Activated naive CD8-positive, alpha-beta T cell treated with anti-CD3 and anti-CD28 coated beads, Interleukin-2, amount 10 ng/mL, durations not matched to agents 7 days and 5 days (primary cell): Measurements from ENCODE around the gene IQGAP3. TPM values are rescaled to one million over a fixed set of nuclear protein-coding genes. Genes with fewer than 3 reads are reported as not detected.
A peak's percentile ranks its signal among the peaks of the same experiment; 100 is the strongest.

Experiments
- ATAC-seq: fragments of 150-1000 bp; cut with Tn5 transposase; one replicate; pipeline ENCODE4 v1.10.0; 2021; ENCODE audit warnings: low read depth, moderate library complexity
- POLR2A ChIA-PET: fragments of 350-600 bp; sonication (Branson Sonifier 250); formaldehyde crosslinking; loops from one replicate; lab custom pipeline; 2021; ENCODE audit warnings: antibody characterized with exemption; lab: Charles Lee
- DNase-seq: peaks from one replicate; pipeline ENCODE4 v3.0.0; 2021
- H3K27ac Mint-ChIP-seq: one replicate; pipeline ENCODE4 v1.8.0; 2022; ENCODE audit warnings: mild to moderate bottlenecking, mixed read lengths
- H3K27me3 Mint-ChIP-seq: one replicate; pipeline ENCODE4 v1.8.0; 2022; ENCODE audit warnings: mild to moderate bottlenecking, moderate library complexity, mixed read lengths
- H3K36me3 Mint-ChIP-seq: one replicate; pipeline ENCODE4 v1.8.0; 2021; ENCODE audit warnings: mild to moderate bottlenecking, mixed read lengths
- H3K4me1 Mint-ChIP-seq: one replicate; pipeline ENCODE4 v1.8.0; 2021; ENCODE audit warnings: mixed read lengths
- H3K4me3 Mint-ChIP-seq: one replicate; pipeline ENCODE4 v1.8.0; 2022; ENCODE audit warnings: mild to moderate bottlenecking, moderate library complexity, mixed read lengths
- H3K9me3 Mint-ChIP-seq: one replicate; pipeline ENCODE4 v1.8.0; 2021; ENCODE audit warnings: mixed read lengths
- total RNA-seq, 2 experiments: library from RNA; stranded (reverse); gene quantifications; one replicate each; pipeline ENCODE4 v1.2.3, GENCODE V29; 2021

IQGAP3 gene
- total RNA-seq, 2 experiments from 2014 or later = 26.1 to 30.3 TPM

DNA sequence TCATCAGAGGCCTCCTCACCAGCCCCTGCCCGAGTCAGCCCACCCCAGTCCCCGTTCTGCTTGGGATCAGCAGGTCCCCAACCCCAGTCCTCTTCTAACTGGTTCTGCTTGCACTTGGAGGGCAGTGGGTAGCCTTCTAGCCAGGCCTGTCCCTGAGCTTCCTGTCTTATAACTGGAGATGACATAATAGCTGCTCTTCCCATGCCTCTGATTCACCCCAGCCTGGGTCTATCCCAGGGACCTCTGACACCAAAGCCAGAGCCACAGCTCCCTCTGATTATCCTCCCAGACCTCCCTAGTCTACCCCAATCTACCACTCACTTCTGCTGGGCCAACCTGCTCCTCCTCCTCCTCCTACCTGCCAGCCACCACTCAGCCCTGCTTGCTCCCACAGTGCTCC is 31.4 kb downstream of the IQGAP3 start:
- Mint-ChIP-seq H3K27ac (no peak overlapping the region), H3K4me3 (no peak overlapping the region), H3K4me1 (peaks cover 17% of the 10 kb centered on the region), H3K9me3 (no peaks in the 10 kb centered on the region), H3K27me3 (no peaks in the 10 kb centered on the region), H3K36me3 (peaks cover 38% of the 10 kb centered on the region)
- POLR2A ChIA-PET = interaction anchor here (1.7 kb wide), 1 partner anchor 16 kb away, joined by 4 read pairs; no protein-coding TSS in a partner anchor
- DNase-seq (peak; percentile 17), ATAC-seq (no peak)

- H3K9me3 Mint-ChIP-seq = no peaks in the 10 kb centered on the region
- no peak overlapping the region for H3K27ac Mint-ChIP-seq
- no peak for DNase-seq
- POLR2A ChIA-PET = interaction anchor here (1.7 kb wide), 1 partner anchor 15 kb away, joined by 4 read pairs; no protein-coding TSS in a partner anchor
- no peaks in the 10 kb centered on the region for H3K27me3 Mint-ChIP-seq
- no peak overlapping the region for H3K4me3 Mint-ChIP-seq
- peaks cover 17% of the 10 kb centered on the region for H3K4me1 Mint-ChIP-seq
- no peak for ATAC-seq
- peaks cover 36% of the 10 kb centered on the region for H3K36me3 Mint-ChIP-seq
Measured at GRCh38 chr1:156539818-156540355, 32.5 kb downstream of the IQGAP3 start.

DNA sequence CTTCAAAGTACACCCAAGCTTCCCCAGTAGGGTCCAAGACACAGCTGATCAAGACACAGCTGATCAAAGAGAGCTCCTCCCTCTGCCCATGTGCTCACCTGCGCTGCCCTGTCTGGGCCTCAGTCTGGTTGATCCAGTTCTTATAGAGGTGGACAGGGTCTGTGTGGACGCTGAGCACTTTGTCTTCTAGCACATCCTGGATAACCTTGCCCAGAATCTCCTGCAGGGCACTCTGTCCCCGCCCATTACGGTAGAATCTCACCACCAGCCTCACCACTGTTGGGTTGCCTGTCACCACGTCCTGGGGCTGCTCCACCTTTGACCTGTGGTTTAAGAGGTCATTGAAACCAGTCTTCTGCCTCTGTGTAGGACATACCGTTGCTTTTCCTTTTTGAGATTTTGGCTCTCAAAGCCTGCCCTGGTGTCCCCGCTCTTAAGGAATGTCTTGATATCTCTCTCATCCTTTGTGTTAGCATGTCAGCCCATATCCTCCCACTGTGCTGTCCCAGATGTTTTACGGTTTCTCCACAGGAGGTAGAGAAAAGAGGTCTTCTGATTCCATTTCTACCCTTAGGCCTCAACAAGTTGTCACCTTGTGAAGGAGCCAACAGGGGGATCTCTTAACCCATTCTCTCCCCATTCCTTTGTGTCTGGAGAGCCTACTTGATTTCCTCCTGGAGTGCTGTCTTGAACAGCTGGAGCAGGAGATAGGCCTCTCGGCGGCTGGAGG is 33.5 kb downstream of the IQGAP3 start:
- ATAC-seq = no peak
- Mint-ChIP-seq H3K36me3 (peaks cover 40% of the 10 kb centered on the region), H3K27me3 (no peaks in the 10 kb centered on the region), H3K4me3 (peak overlapping the region; percentile 7), H3K27ac (no peak overlapping the region), H3K4me1 (peaks cover 17% of the 10 kb centered on the region), H3K9me3 (no peaks in the 10 kb centered on the region)
- DNase-seq = peak; percentile 22
- POLR2A ChIA-PET = interaction anchor here (0.7 kb wide), 1 partner anchor 18 kb away, joined by 3 read pairs; no protein-coding TSS in a partner anchor

- POLR2A ChIA-PET = no interaction called here
- ATAC-seq (no peak), DNase-seq (peak; percentile 7)
- Mint-ChIP-seq H3K4me1 (peaks cover 14% of the 10 kb centered on the region), H3K36me3 (peaks cover 47% of the 10 kb centered on the region), H3K9me3 (no peaks in the 10 kb centered on the region), H3K27ac (no peak overlapping the region), H3K27me3 (no peaks in the 10 kb centered on the region), H3K4me3 (no peak overlapping the region)
Measured at GRCh38 chr1:156537027-156537426, 35.3 kb downstream of the IQGAP3 start.

DNA sequence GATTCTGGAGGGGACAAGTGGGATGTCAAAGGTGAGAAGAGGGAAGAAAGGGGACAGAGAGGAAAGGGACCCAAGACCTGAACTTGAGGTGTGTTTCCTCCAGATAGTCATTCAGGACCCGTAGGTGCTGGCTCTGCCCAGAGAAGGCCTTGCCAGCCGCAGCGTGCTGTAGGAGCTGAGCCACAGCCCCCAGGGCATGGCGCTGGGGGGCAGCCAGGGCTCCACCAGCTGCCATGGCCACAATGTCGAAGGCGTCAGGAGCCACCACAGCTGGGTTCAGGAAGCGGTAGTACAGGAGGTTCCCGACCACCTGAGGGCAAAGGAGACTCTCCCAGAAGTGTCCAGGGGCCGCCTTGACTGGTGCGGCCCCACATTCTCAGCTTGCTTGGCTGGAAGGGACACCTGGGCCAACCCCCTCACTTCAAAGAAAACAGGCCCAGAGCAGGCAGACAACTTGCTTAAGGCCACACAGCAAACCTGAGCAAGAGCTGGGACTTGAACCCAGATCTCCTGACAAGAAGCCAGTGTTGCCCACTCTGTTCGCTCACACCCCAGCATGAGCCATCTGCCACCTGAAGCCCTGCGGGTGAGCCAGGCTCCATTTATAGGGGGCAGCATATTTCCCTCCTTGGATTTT is 37.8 kb downstream of the IQGAP3 start:
- H3K27me3 Mint-ChIP-seq = no peaks in the 10 kb centered on the region
- POLR2A ChIA-PET = no interaction called here
- DNase-seq (peak; percentile 17), ATAC-seq (no peak)
- H3K4me3 Mint-ChIP-seq = no peak overlapping the region
- H3K27ac Mint-ChIP-seq = no peak overlapping the region
- peaks cover 12% of the 10 kb centered on the region for H3K4me1 Mint-ChIP-seq
- peaks cover 46% of the 10 kb centered on the region for H3K36me3 Mint-ChIP-seq
- H3K9me3 Mint-ChIP-seq = no peaks in the 10 kb centered on the region

DNA sequence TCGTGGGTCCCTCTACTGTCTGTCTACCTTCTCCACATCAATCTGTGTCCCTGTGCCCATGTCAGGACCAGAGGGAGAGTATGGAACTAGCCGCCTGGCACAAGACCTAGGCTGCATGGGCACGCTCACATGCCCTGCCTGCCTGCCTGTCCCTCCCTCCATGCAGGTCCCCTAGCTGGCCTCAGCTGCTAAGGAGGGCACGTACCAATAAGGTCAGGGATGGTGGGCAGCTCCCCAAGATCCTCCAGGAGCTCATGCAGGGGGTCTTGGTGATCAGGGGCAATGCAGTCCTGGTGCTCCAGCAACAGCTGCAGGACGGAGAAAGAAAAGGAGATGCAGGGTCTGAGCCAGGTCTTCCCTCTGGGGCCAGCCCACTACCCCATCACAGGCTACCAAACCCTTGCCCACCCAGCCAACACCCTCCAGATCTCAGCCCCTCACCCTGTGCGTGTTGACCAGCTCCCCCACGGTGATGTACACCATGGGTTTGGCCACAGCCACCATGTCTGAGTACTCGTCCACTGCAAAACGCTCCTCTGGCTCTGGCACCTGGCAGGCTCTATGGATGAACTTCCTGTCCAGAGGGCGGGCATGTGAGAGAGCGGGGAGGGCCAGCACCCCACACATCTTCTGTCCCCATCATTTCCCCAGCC is 38.7 kb downstream of the IQGAP3 start:
- H3K4me3 Mint-ChIP-seq = no peak overlapping the region
- peak; percentile 13 for DNase-seq
- POLR2A ChIA-PET = no interaction called here
- no peak for ATAC-seq
- H3K9me3 Mint-ChIP-seq = no peaks in the 10 kb centered on the region
- peaks cover 8% of the 10 kb centered on the region for H3K4me1 Mint-ChIP-seq
- H3K27ac Mint-ChIP-seq = no peak overlapping the region
- peaks cover 41% of the 10 kb centered on the region for H3K36me3 Mint-ChIP-seq
- H3K27me3 Mint-ChIP-seq = no peaks in the 10 kb centered on the region

DNA sequence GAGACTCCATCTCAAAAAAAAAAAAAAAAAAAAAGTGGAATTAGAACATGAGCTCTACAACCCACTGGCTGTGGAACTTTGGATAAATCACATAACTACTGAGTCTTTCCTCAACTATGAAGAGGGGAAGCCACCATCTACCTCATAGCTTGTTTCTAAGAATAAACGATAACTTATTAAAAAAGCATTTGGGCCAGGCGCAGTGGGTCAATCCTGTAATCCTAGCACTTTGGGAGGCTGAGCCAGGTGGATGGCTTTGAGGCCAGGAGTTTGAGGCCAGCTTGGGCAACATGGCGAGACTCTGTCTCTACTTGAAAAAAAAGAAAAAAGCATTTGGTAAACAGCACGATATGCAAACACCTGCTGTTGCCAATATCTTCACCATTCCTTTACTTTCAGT is 40.0 kb downstream of the IQGAP3 start:
- DNase-seq = no peak
- POLR2A ChIA-PET = interaction anchor here (0.6 to 0.7 kb wide), 2 partner anchors 107 to 251 kb away, joined by 4 to 5 read pairs; no protein-coding TSS in a partner anchor
- peaks cover 16% of the 10 kb centered on the region for H3K4me1 Mint-ChIP-seq
- H3K9me3 Mint-ChIP-seq = no peaks in the 10 kb centered on the region
- H3K27ac Mint-ChIP-seq = no peak overlapping the region
- no peak for ATAC-seq
- H3K36me3 Mint-ChIP-seq = peaks cover 47% of the 10 kb centered on the region
- no peaks in the 10 kb centered on the region for H3K27me3 Mint-ChIP-seq
- no peak overlapping the region for H3K4me3 Mint-ChIP-seq

GRCh38 chr1:156530006-156530405 is 42.4 kb downstream of the IQGAP3 start:
- H3K27me3 Mint-ChIP-seq = no peaks in the 10 kb centered on the region
- peaks cover 31% of the 10 kb centered on the region for H3K4me1 Mint-ChIP-seq
- ATAC-seq = no peak
- H3K9me3 Mint-ChIP-seq = no peaks in the 10 kb centered on the region
- DNase-seq = no peak
- peaks cover 45% of the 10 kb centered on the region for H3K36me3 Mint-ChIP-seq
- no peak overlapping the region for H3K4me3 Mint-ChIP-seq
- H3K27ac Mint-ChIP-seq = no peak overlapping the region
- POLR2A ChIA-PET = no interaction called here

- POLR2A ChIA-PET = interaction anchor here (0.6 to 2.4 kb wide), 8 partner anchors 23 to 53 kb away, joined by 3 to 15 read pairs (median 4); partner anchors contain the start of genes IQGAP3 and MEF2D
- ATAC-seq = no peak
- peak overlapping the region; percentile 73 for H3K27ac Mint-ChIP-seq
- H3K4me3 Mint-ChIP-seq = no peak overlapping the region
- no peak for DNase-seq
- no peaks in the 10 kb centered on the region for H3K9me3 Mint-ChIP-seq
- peaks cover 47% of the 10 kb centered on the region for H3K36me3 Mint-ChIP-seq
- no peaks in the 10 kb centered on the region for H3K27me3 Mint-ChIP-seq
- peaks cover 42% of the 10 kb centered on the region for H3K4me1 Mint-ChIP-seq
Measured at GRCh38 chr1:156528875-156529425, 43.4 kb downstream of the IQGAP3 start.

GRCh38 chr1:156528231-156528630 is 44.1 kb downstream of the IQGAP3 start:
- H3K4me1 Mint-ChIP-seq = peaks cover 44% of the 10 kb centered on the region
- H3K4me3 Mint-ChIP-seq = peak overlapping the region; percentile 87
- POLR2A ChIA-PET = interaction anchor here (0.5 to 2.4 kb wide), 9 partner anchors 20 to 224 kb away, joined by 3 to 15 read pairs (median 6); partner anchors contain the start of genes IQGAP3 and MEF2D
- peak; percentile 50 for ATAC-seq
- no peaks in the 10 kb centered on the region for H3K27me3 Mint-ChIP-seq
- H3K27ac Mint-ChIP-seq = peak overlapping the region; percentile 73
- H3K9me3 Mint-ChIP-seq = no peaks in the 10 kb centered on the region
- H3K36me3 Mint-ChIP-seq = peaks cover 47% of the 10 kb centered on the region
- DNase-seq = no peak

DNA sequence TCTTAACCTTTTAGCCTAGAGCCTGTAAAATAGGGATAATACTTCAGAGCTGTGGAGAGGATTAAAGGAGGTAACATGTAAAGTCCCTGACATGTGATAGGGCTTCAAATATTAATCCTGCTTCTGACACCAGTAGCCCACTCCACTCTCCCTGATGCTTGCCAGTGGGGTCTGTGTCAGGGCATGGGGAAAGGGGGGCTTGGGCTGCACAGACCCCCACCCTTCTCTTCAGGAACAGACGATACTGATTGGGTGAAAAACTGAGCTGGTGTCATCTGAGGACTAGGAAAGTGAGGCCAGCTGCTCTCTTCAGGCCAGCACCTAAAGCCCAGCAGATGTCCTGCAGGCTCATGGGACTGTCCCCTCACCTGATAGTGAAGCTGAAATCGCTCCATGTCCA is 44.8 kb downstream of the IQGAP3 start:
- Mint-ChIP-seq H3K36me3 (peaks cover 43% of the 10 kb centered on the region), H3K27me3 (no peaks in the 10 kb centered on the region), H3K4me1 (peaks cover 44% of the 10 kb centered on the region), H3K9me3 (no peaks in the 10 kb centered on the region), H3K27ac (peak overlapping the region; percentile 54), H3K4me3 (peak overlapping the region; percentile 87)
- DNase-seq (no peak), ATAC-seq (no peak)
- POLR2A ChIA-PET = interaction anchor here (0.5 to 2.4 kb wide), 8 partner anchors 20 to 224 kb away, joined by 3 to 15 read pairs (median 6); partner anchors contain the start of genes IQGAP3 and MEF2D

- POLR2A ChIA-PET = interaction anchor here (1.1 to 4.2 kb wide), 7 partner anchors 14 to 74 kb away, joined by 3 to 61 read pairs (median 9); partner anchors contain the start of genes MEF2D and NAXE
- Mint-ChIP-seq H3K9me3 (no peaks in the 10 kb centered on the region), H3K36me3 (peaks cover 32% of the 10 kb centered on the region), H3K27me3 (no peaks in the 10 kb centered on the region), H3K4me3 (no peak overlapping the region), H3K4me1 (peaks cover 44% of the 10 kb centered on the region), H3K27ac (peak overlapping the region; percentile 41)
- DNase-seq (peak; percentile 21), ATAC-seq (no peak)
Measured at GRCh38 chr1:156525856-156526489, 46.4 kb downstream of the IQGAP3 start.
